ENCODE results near the gene CCDC40. TPM values are rescaled to one million over a fixed set of nuclear protein-coding genes. Genes with fewer than 3 reads are reported as not detected.

CCDC40 gene
- total and polyA plus RNA-seq, 2 of the 13 experiments (the other 11 are each of a cell fraction or from before 2014, with no cell fraction given) = 4.1 to 5.5 TPM

GRCh38 chr17:80034791-80035686 is 1.4 kb upstream of the CCDC40 start (continued):
- TF ChIP-seq SMYD3 (CRISPR knock-in tag; IDR thresholded peaks at IDR 0.05) = no peak
- no peak for TF ChIP-seq RNF219 (CRISPR knock-in tag; IDR thresholded peaks at IDR 0.05)
- no peak for TF ChIP-seq ZNF430 (CRISPR knock-in tag; IDR thresholded peaks at IDR 0.05)
- TF ChIP-seq ZBTB26 (CRISPR knock-in tag; IDR thresholded peaks at IDR 0.05; ENCODE audit: borderline replicate concordance) = no peak
- TF ChIP-seq BRCA1 (CRISPR knock-in tag; IDR thresholded peaks at IDR 0.05) = no peak
- no peak for TF ChIP-seq RAD21 (CRISPR knock-in tag; IDR thresholded peaks at IDR 0.05)
- 0 out of 2 replicates have a peak, but pooled peaks have one; percentile 33 for TF ChIP-seq KMT2B (CRISPR knock-in tag; IDR thresholded peaks at IDR 0.05)
- no peak for TF ChIP-seq ZNF549 (CRISPR knock-in tag; IDR thresholded peaks at IDR 0.05)
- no peak for TF ChIP-seq FIP1L1 (IDR thresholded peaks at IDR 0.05; ENCODE audit: borderline replicate concordance, insufficient read depth, low read depth, low read length)
- TF ChIP-seq ZSCAN20 (CRISPR knock-in tag; IDR thresholded peaks at IDR 0.05; ENCODE audit: borderline replicate concordance) = no peak
- no peak for TF ChIP-seq CEBPZ (IDR thresholded peaks at IDR 0.05; ENCODE audit: low read length)
- TF ChIP-seq PITX1 (CRISPR knock-in tag; IDR thresholded peaks at IDR 0.05) = 0 out of 2 replicates have a peak, but pooled peaks have one; percentile 30
- TF ChIP-seq HMG20A (CRISPR knock-in tag; IDR thresholded peaks at IDR 0.05; ENCODE audit: borderline replicate concordance) = no peak
- no peak for TF ChIP-seq EEA1 (CRISPR knock-in tag; IDR thresholded peaks at IDR 0.05; ENCODE audit: borderline replicate concordance)
- TF ChIP-seq MEIS1 (CRISPR knock-in tag; IDR thresholded peaks at IDR 0.05; ENCODE audit: borderline replicate concordance) = no peak
- TF ChIP-seq HDAC1 (CRISPR knock-in tag; IDR thresholded peaks at IDR 0.05) = no peak; the same call in 1 of the 2 replicates
- TF ChIP-seq NCOA5 (CRISPR knock-in tag; IDR thresholded peaks at IDR 0.05) = no peak
- TF ChIP-seq ATF3 (CRISPR knock-in tag; IDR thresholded peaks at IDR 0.05) = no peak
- TF ChIP-seq ZNF546 (CRISPR knock-in tag; conservative IDR thresholded peaks at IDR 0.05) = 0 out of 2 replicates have a peak, but pooled peaks have one; percentile 33
- TF ChIP-seq YY1 (IDR thresholded peaks at IDR 0.05; ENCODE audit: insufficient read depth, insufficient replicate concordance, low read depth, low read length) = no peak
- no peak for TF ChIP-seq EED (CRISPR knock-in tag; IDR thresholded peaks at IDR 0.05)
- TF ChIP-seq ZNF850 (CRISPR knock-in tag; conservative IDR thresholded peaks at IDR 0.05) = no peak
- no peak for TF ChIP-seq ZNF713 (CRISPR knock-in tag; IDR thresholded peaks at IDR 0.05)
